Liver (tissue), 9 donors: ENCODE data around the gene INPP5F. TPM values are rescaled to one million over a fixed set of nuclear protein-coding genes. Genes with fewer than 3 reads are reported as not detected.

Source experiments
- DNase-seq: peaks from one replicate; pipeline ENCODE4 v3.0.0-alpha.2; 2017; ENCODE audit warnings: low spot score
- H3K27ac ChIP-seq, 2 donors: one replicate each; pipeline ENCODE4 v1.7.0; 2013; ENCODE audit warnings: inconsistent platforms in 2 of 2, low read length in 2 of 2, control low read depth in 1 of 2, low read depth in 1 of 2, mild to moderate bottlenecking in 1 of 2
- H3K27me3 ChIP-seq, 4 donors: one replicate each; pipeline versions ENCODE4 v1.6.1 to v1.7.0; 2013; ENCODE audit warnings: low read length in 3 of 4, inconsistent platforms in 1 of 4, mild to moderate bottlenecking in 1 of 4, moderate library complexity in 1 of 4; ENCODE audit not compliant: control insufficient read depth in 4 of 4, insufficient read depth in 4 of 4
- H3K36me3 ChIP-seq, 4 donors: one replicate each; pipeline versions ENCODE4 v1.6.1 to v1.7.0; 2013; ENCODE audit warnings: low read length in 3 of 4, mild to moderate bottlenecking in 3 of 4, low read depth in 1 of 4, moderate library complexity in 1 of 4; ENCODE audit not compliant: control insufficient read depth in 4 of 4, insufficient read depth in 3 of 4
- H3K4me1 ChIP-seq, 4 donors: one replicate each; pipeline versions ENCODE4 v1.6.1 to v1.7.0; 2013; ENCODE audit warnings: low read length in 3 of 4, mild to moderate bottlenecking in 3 of 4, moderate library complexity in 1 of 4; ENCODE audit not compliant: control insufficient read depth in 4 of 4, insufficient read depth in 4 of 4
- H3K4me3 ChIP-seq, 3 donors: one replicate each; pipeline versions ENCODE4 v1.6.1 to v1.7.0; 2013; ENCODE audit warnings: low read length in 3 of 3, control low read depth in 1 of 3, low read depth in 1 of 3, mild to moderate bottlenecking in 1 of 3
- H3K9ac ChIP-seq, 2 donors: one replicate each; pipeline ENCODE4 v1.7.0; 2013; ENCODE audit warnings: low read length in 2 of 2, mild to moderate bottlenecking in 2 of 2, moderate library complexity in 2 of 2, control low read depth in 1 of 2, low read depth in 1 of 2
- H3K9me3 ChIP-seq, 4 donors: one replicate each; pipeline versions ENCODE4 v1.6.1 to v1.7.0; 2013; ENCODE audit warnings: low read length in 3 of 4; ENCODE audit not compliant: control insufficient read depth in 4 of 4
- EGR1 ChIP-seq, 2 donors: IDR thresholded peaks; 2 replicates each; pipeline ENCODE4 v1.6.1; 2016 to 2018; ENCODE audit warnings: antibody characterized with exemption in 2 of 2, low read depth in 2 of 2
- FOXA1 ChIP-seq: IDR thresholded peaks from 2 replicates; pipeline ENCODE4 v1.6.1; 2016; ENCODE audit warnings: antibody characterized with exemption
- FOXA2 ChIP-seq: IDR thresholded peaks from 2 replicates; pipeline ENCODE4 v1.6.1; 2016; ENCODE audit warnings: antibody characterized with exemption
- GABPA ChIP-seq, 2 donors: IDR thresholded peaks in 1 of 2; conservative IDR thresholded peaks in 1 of 2; 2 replicates each; pipeline ENCODE4 v1.6.1; 2016; ENCODE audit warnings: antibody characterized with exemption in 2 of 2, mild to moderate bottlenecking in 1 of 2, moderate library complexity in 1 of 2
- HNF4A ChIP-seq, 2 donors: conservative IDR thresholded peaks; 2 replicates each; pipeline ENCODE4 v1.6.1; 2016; ENCODE audit warnings: antibody characterized with exemption in 2 of 2, mild to moderate bottlenecking in 2 of 2
- HNF4G ChIP-seq: IDR thresholded peaks from 2 replicates; pipeline ENCODE4 v1.6.1; 2016; ENCODE audit warnings: antibody characterized with exemption
- JUND ChIP-seq, 2 donors: IDR thresholded peaks; 2 replicates each; pipeline ENCODE4 v1.6.1; 2016; ENCODE audit warnings: antibody characterized with exemption in 2 of 2
- NR2F2 ChIP-seq: IDR thresholded peaks from 2 replicates; pipeline ENCODE4 v1.6.1; 2016; ENCODE audit warnings: antibody characterized with exemption
- RAD21 ChIP-seq, 2 donors: IDR thresholded peaks; 2 replicates each; pipeline ENCODE4 v1.6.1; 2016; ENCODE audit warnings: antibody characterized with exemption in 2 of 2, mild to moderate bottlenecking in 2 of 2
- RXRA ChIP-seq, 2 donors: IDR thresholded peaks; 2 replicates each; pipeline ENCODE4 v1.6.1; 2017 to 2018; ENCODE audit warnings: antibody characterized with exemption in 2 of 2, mild to moderate bottlenecking in 1 of 2
- SP1 ChIP-seq: IDR thresholded peaks from 2 replicates; pipeline ENCODE4 v1.6.1; 2018; ENCODE audit warnings: antibody characterized with exemption, mild to moderate bottlenecking
- TAF1 ChIP-seq: conservative IDR thresholded peaks from 2 replicates; pipeline ENCODE4 v1.6.1; 2016; ENCODE audit warnings: antibody characterized with exemption, mild to moderate bottlenecking
- YY1 ChIP-seq: IDR thresholded peaks from 2 replicates; pipeline ENCODE4 v1.6.1; 2016; ENCODE audit warnings: antibody characterized with exemption, mild to moderate bottlenecking
- WGBS: extraction: QIAGEN DNeasy Blood & Tissue Kit; methylation state at CpG from one replicate; pipeline ENCODE4 v1.1.7; 2013; 5-methylcytosine and 5-hydroxymethylcytosine counted together
- polyA plus RNA-seq, 2 donors: library from polyadenylated mRNA; stranded (reverse) in 1 of 2; unstranded in 1 of 2; fragments of 200-250 nt in 1 of 2; fragments of >200 nt in 1 of 2; fragmentation: Nextera tagmentation in 1 of 2; extraction: Ambion mirVana in 1 of 2; gene quantifications; one replicate each; pipeline versions ENCODE4 v1.2.1 to v1.2.3, GENCODE V29; 2013 to 2015
- total RNA-seq, 2 donors: library from RNA; depleted of rRNA; stranded (reverse); fragments of >200 nt; gene quantifications; one replicate each; pipeline ENCODE4 v1.2.3, GENCODE V29; 2014
- TF ChIP-seq, protein P1 (sequence below): IDR thresholded peaks from 2 replicates; pipeline ENCODE4 v1.6.1; 2016; ENCODE audit warnings: antibody characterized with exemption
- TF ChIP-seq, protein P2 (sequence below): fragments of 150-350 bp; IDR thresholded peaks from 2 replicates; pipeline ENCODE4 v1.5.1; 2017; ENCODE audit warnings: improper control_type of control experiment, low read depth, low read length; ENCODE audit not compliant: missing input control
- TF ChIP-seq, protein P3 (sequence below): IDR thresholded peaks from 2 replicates; pipeline ENCODE4 v1.6.1; 2016; ENCODE audit warnings: antibody characterized with exemption
- TF ChIP-seq, protein P4 (sequence below): IDR thresholded peaks from 2 replicates; pipeline ENCODE4 v1.6.1; 2016; ENCODE audit warnings: antibody characterized with exemption, mild to moderate bottlenecking
- TF ChIP-seq, protein P5 (sequence below): IDR thresholded peaks from 2 replicates; pipeline ENCODE4 v1.6.1; 2016; ENCODE audit warnings: antibody characterized with exemption
- donor health status: healthy.
- donor health status: healthy.
- donor health status: healthy.
- donor health status: healthy.
- donor health status: healthy.

Gene INPP5F
- total and polyA plus RNA-seq, 4 donors: 1.1 to 8.1 (median 2.1) TPM

DNA sequence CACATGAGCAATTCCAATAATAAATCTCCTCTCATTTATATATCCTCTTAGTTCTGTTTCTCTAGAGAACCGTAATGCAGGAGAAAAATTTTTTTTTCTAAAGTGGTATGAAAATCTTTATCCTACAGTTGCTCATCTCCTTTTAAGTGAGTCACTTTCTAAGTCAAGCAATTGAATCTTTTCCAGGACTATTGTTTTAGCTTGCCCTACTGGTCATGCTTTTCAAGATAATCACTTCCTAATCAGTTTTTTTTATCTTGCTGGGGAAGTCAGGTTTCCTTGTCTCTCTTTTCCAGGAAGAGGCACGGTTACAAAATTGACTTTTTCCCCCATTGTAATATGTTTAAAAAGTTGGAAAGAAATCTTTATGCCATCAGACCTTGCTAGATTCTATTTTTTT is 44.0 kb downstream of the INPP5F start:
- no peak overlapping the region for H3K27ac ChIP-seq
- 79% methylated on average over 2 of the region's 2 CpGs for WGBS
- no peak overlapping the region for H3K9ac ChIP-seq
- no peak for DNase-seq
- no peak overlapping the region for H3K4me3 ChIP-seq
- H3K9me3 ChIP-seq: no peaks in the 10 kb centered on the region
- TF ChIP-seq, protein P1, sequence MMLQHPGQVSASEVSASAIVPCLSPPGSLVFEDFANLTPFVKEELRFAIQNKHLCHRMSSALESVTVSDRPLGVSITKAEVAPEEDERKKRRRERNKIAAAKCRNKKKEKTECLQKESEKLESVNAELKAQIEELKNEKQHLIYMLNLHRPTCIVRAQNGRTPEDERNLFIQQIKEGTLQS: no peak
- TF ChIP-seq HNF4A (conservative IDR thresholded peaks at IDR 0.05) (no peak), HNF4G (no peak), GABPA (IDR thresholded peaks at IDR 0.05 in 1 of 2, conservative IDR thresholded peaks at IDR 0.05 in 1 of 2) (no peak), JUND (IDR thresholded peaks at IDR 0.05) (no peak), RAD21 (IDR thresholded peaks at IDR 0.05) (no peak), FOXA1 (no peak), EGR1 (IDR thresholded peaks at IDR 0.05; ENCODE audit: low read depth in 2 of 2) (no peak), TAF1 (no peak), NR2F2 (no peak), SP1 (no peak), RXRA (IDR thresholded peaks at IDR 0.05) (no peak), YY1 (no peak)
- TF ChIP-seq, protein P2, sequence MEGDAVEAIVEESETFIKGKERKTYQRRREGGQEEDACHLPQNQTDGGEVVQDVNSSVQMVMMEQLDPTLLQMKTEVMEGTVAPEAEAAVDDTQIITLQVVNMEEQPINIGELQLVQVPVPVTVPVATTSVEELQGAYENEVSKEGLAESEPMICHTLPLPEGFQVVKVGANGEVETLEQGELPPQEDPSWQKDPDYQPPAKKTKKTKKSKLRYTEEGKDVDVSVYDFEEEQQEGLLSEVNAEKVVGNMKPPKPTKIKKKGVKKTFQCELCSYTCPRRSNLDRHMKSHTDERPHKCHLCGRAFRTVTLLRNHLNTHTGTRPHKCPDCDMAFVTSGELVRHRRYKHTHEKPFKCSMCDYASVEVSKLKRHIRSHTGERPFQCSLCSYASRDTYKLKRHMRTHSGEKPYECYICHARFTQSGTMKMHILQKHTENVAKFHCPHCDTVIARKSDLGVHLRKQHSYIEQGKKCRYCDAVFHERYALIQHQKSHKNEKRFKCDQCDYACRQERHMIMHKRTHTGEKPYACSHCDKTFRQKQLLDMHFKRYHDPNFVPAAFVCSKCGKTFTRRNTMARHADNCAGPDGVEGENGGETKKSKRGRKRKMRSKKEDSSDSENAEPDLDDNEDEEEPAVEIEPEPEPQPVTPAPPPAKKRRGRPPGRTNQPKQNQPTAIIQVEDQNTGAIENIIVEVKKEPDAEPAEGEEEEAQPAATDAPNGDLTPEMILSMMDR: no peak
- TF ChIP-seq, protein P3, sequence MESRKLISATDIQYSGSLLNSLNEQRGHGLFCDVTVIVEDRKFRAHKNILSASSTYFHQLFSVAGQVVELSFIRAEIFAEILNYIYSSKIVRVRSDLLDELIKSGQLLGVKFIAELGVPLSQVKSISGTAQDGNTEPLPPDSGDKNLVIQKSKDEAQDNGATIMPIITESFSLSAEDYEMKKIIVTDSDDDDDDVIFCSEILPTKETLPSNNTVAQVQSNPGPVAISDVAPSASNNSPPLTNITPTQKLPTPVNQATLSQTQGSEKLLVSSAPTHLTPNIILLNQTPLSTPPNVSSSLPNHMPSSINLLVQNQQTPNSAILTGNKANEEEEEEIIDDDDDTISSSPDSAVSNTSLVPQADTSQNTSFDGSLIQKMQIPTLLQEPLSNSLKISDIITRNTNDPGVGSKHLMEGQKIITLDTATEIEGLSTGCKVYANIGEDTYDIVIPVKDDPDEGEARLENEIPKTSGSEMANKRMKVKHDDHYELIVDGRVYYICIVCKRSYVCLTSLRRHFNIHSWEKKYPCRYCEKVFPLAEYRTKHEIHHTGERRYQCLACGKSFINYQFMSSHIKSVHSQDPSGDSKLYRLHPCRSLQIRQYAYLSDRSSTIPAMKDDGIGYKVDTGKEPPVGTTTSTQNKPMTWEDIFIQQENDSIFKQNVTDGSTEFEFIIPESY: no peak
- TF ChIP-seq, protein P4, sequence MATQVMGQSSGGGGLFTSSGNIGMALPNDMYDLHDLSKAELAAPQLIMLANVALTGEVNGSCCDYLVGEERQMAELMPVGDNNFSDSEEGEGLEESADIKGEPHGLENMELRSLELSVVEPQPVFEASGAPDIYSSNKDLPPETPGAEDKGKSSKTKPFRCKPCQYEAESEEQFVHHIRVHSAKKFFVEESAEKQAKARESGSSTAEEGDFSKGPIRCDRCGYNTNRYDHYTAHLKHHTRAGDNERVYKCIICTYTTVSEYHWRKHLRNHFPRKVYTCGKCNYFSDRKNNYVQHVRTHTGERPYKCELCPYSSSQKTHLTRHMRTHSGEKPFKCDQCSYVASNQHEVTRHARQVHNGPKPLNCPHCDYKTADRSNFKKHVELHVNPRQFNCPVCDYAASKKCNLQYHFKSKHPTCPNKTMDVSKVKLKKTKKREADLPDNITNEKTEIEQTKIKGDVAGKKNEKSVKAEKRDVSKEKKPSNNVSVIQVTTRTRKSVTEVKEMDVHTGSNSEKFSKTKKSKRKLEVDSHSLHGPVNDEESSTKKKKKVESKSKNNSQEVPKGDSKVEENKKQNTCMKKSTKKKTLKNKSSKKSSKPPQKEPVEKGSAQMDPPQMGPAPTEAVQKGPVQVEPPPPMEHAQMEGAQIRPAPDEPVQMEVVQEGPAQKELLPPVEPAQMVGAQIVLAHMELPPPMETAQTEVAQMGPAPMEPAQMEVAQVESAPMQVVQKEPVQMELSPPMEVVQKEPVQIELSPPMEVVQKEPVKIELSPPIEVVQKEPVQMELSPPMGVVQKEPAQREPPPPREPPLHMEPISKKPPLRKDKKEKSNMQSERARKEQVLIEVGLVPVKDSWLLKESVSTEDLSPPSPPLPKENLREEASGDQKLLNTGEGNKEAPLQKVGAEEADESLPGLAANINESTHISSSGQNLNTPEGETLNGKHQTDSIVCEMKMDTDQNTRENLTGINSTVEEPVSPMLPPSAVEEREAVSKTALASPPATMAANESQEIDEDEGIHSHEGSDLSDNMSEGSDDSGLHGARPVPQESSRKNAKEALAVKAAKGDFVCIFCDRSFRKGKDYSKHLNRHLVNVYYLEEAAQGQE: no peak
- TF ChIP-seq, protein P5, sequence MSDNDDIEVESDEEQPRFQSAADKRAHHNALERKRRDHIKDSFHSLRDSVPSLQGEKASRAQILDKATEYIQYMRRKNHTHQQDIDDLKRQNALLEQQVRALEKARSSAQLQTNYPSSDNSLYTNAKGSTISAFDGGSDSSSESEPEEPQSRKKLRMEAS: no peak
- peaks cover 0 to 2% (median 0%) of the 10 kb centered on the region in 4 donors for H3K4me1 ChIP-seq
- no peaks in the 10 kb centered on the region for H3K36me3 ChIP-seq
- H3K27me3 ChIP-seq: no peaks in the 10 kb centered on the region

DNA sequence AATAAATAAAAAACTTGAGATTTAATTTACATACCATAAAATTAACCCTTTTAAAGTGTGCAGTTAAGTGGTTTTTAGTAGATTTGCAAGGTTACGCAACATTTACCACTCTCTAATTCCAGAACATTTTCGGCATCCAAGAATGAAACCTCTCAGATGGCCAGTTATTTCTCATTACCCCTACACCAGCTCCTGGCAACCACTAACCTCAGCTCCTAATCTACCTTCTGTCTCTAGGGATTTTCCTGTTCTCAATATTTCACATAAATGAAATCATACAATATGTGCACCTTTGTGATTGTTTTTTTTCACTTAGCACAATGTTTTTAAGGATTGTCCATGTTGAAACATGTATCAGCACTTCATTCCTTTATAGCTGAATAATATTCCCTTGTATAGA is 45.1 kb downstream of the INPP5F start:
- TF ChIP-seq RXRA (IDR thresholded peaks at IDR 0.05): no peak
- TF ChIP-seq NR2F2: no peak
- no peak for TF ChIP-seq HNF4G
- no peak for TF ChIP-seq HNF4A (conservative IDR thresholded peaks at IDR 0.05)
- TF ChIP-seq, protein P3: no peak
- TF ChIP-seq EGR1 (IDR thresholded peaks at IDR 0.05; ENCODE audit: low read depth in 2 of 2): no peak
- no peak for TF ChIP-seq RAD21 (IDR thresholded peaks at IDR 0.05)
- no peak for TF ChIP-seq FOXA2
- TF ChIP-seq SP1: no peak
- TF ChIP-seq, protein P5: no peak
- TF ChIP-seq, protein P1: no peak
- TF ChIP-seq TAF1: no peak
- Histone ChIP-seq H3K27ac (no peak overlapping the region), H3K4me3 (no peak overlapping the region), H3K9ac (no peak overlapping the region), H3K9me3 (no peaks in the 10 kb centered on the region), H3K36me3 (no peaks in the 10 kb centered on the region), H3K4me1 (peaks cover 0 to 2% (median 0%) of the 10 kb centered on the region in 4 donors), H3K27me3 (no peaks in the 10 kb centered on the region)
- DNase-seq: no peak
- 93% methylated on average over 2 of the region's 2 CpGs for WGBS
